Thoracic aorta (tissue), 2 donors: ENCODE data around the gene MTNR1B. TPM values are rescaled to one million over a fixed set of nuclear protein-coding genes. Genes with fewer than 3 reads are reported as not detected.

Experiments used
- ATAC-seq: fragments of 150-250 bp; one replicate; pipeline ENCODE4 v1.8.0; 2017; ENCODE audit warnings: low read depth; ENCODE audit not compliant: insufficient number of reproducible peaks, low FRiP score
- DNase-seq: peaks from one replicate; pipeline ENCODE4 v3.0.0-alpha.2; 2020; ENCODE audit warnings: low spot score
- H3K27ac ChIP-seq, 2 donors: fragments of 200-600 bp; sonication (generic); 1 replicate in 1 of 2; 2 replicates in 1 of 2; pipeline ENCODE4 v1.5.1; 2016; ENCODE audit warnings: mild to moderate bottlenecking in 2 of 2, moderate library complexity in 2 of 2
- H3K27me3 ChIP-seq: fragments of 200-600 bp; sonication (generic); replicated peaks from 2 replicates; pipeline ENCODE4 v1.6.0; 2016; ENCODE audit warnings: mild to moderate bottlenecking; ENCODE audit not compliant: insufficient read depth
- H3K36me3 ChIP-seq: fragments of 200-600 bp; sonication (generic); one replicate; pipeline ENCODE4 v1.5.1; 2016
- H3K4me1 ChIP-seq, 2 donors: fragments of 200-600 bp; sonication (generic); 1 replicate in 1 of 2; 2 replicates in 1 of 2; pipeline versions ENCODE4 v1.5.1 to v1.6.0; 2016; ENCODE audit warnings: low read depth in 2 of 2, mild to moderate bottlenecking in 1 of 2; ENCODE audit not compliant: control insufficient read depth in 1 of 2
- H3K4me3 ChIP-seq: fragments of 200-600 bp; sonication (generic); 2 replicates; pipeline ENCODE4 v1.5.1; 2016; ENCODE audit warnings: mild to moderate bottlenecking
- H3K9me3 ChIP-seq: fragments of 200-600 bp; sonication (generic); 2 replicates; pipeline ENCODE4 v1.5.1; 2016
- total RNA-seq, 2 donors: library from RNA; depleted of rRNA; stranded (reverse); fragments of >200 nt; gene quantifications; one replicate each; pipeline versions ENCODE4 v1.1.0 to v1.2.3, GENCODE V29; 2016
- TF ChIP-seq, protein P1 (sequence below): fragments of 200-600 bp; sonication (generic); IDR thresholded peaks from one replicate; pipeline ENCODE4 v1.5.1; 2019; ENCODE audit warnings: antibody characterized with exemption

MTNR1B gene
- total RNA-seq, 2 donors from 2014 or later = not detected

DNA sequence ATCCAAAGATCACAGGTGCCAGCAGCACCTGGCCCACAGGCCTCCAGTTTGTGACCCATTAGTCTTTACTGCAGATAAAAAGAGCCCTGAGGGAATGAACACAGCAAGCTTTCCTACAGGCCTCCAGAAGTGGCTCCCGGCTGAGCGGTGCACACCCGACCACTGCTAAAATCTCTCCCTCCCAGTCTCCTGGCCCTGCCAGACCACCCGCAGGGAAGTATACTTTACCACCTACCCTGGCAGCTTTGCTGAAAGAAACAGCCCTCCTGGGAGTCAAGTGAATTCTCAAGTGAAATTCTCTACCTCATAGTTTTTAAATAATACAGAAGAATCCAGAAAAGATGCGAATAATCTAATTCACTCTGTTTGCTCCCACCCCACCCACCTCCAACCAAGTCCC lies 15.4 kb upstream of the MTNR1B start:
- TF ChIP-seq, protein P1, sequence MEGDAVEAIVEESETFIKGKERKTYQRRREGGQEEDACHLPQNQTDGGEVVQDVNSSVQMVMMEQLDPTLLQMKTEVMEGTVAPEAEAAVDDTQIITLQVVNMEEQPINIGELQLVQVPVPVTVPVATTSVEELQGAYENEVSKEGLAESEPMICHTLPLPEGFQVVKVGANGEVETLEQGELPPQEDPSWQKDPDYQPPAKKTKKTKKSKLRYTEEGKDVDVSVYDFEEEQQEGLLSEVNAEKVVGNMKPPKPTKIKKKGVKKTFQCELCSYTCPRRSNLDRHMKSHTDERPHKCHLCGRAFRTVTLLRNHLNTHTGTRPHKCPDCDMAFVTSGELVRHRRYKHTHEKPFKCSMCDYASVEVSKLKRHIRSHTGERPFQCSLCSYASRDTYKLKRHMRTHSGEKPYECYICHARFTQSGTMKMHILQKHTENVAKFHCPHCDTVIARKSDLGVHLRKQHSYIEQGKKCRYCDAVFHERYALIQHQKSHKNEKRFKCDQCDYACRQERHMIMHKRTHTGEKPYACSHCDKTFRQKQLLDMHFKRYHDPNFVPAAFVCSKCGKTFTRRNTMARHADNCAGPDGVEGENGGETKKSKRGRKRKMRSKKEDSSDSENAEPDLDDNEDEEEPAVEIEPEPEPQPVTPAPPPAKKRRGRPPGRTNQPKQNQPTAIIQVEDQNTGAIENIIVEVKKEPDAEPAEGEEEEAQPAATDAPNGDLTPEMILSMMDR = no peak
- no peak for ATAC-seq
- no peaks in the 10 kb centered on the region for H3K27me3 ChIP-seq
- no peak overlapping the region for H3K4me3 ChIP-seq
- no peak overlapping the region for H3K27ac ChIP-seq
- no peak for DNase-seq
- H3K36me3 ChIP-seq = no peaks in the 10 kb centered on the region
- no peaks in the 10 kb centered on the region for H3K9me3 ChIP-seq
- H3K4me1 ChIP-seq = no peaks in the 10 kb centered on the region

DNA sequence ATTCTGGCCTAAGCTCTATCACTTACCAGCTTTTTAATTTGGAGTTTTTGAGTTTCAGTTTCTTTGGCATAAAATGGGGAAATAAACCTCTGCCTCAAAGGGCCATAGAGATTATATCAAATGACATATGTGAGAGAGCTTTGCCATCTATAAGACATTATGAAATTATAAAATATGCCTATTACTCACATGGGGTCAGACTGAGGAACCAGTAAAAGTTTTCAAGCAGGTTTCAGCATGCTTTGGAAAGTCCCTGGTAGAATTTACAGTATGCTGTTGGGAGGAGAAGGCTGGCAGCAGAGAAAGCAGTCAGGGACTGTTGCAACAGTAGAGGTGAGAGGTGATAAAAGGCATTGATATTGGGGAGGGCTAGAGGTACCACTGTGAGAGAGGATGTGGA lies 13.6 kb upstream of the MTNR1B start:
- Histone ChIP-seq H3K9me3 (no peaks in the 10 kb centered on the region), H3K27me3 (no peaks in the 10 kb centered on the region), H3K4me1 (no peaks in the 10 kb centered on the region), H3K36me3 (no peaks in the 10 kb centered on the region), H3K4me3 (no peak overlapping the region), H3K27ac (no peak overlapping the region)
- ATAC-seq (no peak), DNase-seq (no peak)
- TF ChIP-seq, protein P1 = no peak

DNA sequence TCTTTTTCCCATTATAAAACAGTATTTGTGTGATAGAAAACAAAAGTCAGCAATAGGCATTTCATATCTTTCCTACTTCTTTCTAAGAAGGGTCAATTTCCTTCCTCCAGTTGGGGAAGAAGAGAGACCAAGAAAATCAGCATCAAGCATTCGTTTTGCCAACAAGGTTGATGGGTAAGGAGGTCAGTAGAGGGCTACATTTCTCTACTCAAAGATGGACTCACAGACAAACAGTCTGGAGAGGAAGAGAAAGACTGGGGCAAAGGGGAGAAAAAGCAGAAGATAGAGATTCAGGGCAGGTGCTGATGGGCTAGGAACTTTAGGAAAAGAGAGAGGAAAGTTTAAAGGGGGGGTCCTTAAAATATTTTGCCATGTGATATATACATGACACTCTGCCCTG lies 8.6 kb upstream of the MTNR1B start:
- TF ChIP-seq, protein P1 = no peak
- no peaks in the 10 kb centered on the region for H3K9me3 ChIP-seq
- no peaks in the 10 kb centered on the region for H3K4me1 ChIP-seq
- H3K4me3 ChIP-seq = no peak overlapping the region
- no peaks in the 10 kb centered on the region for H3K27me3 ChIP-seq
- no peaks in the 10 kb centered on the region for H3K36me3 ChIP-seq
- no peak overlapping the region for H3K27ac ChIP-seq
- no peak for DNase-seq
- ATAC-seq = no peak

DNA sequence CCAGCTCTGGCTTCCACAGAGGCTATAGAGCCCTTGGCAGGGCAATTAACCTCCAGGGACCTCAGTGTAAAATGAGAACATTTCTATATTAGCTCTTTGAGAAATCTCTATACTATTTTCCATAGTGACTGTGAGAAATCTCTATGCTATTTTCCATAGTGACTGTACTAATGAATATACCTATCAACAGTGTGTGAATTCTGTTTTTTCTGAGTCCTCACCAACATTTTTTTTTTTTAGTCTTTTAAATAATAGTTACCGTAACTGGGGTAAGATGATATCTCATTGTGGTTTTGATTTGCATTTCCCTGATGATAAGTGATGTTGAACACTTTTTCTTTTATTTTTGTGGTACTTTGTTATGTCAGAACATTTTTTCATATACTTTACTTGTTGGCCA lies 7.0 kb upstream of the MTNR1B start:
- H3K27ac ChIP-seq = no peak overlapping the region
- H3K4me1 ChIP-seq = no peaks in the 10 kb centered on the region
- DNase-seq (no peak), ATAC-seq (no peak)
- H3K27me3 ChIP-seq = no peaks in the 10 kb centered on the region
- no peak overlapping the region for H3K4me3 ChIP-seq
- TF ChIP-seq, protein P1 = no peak
- no peaks in the 10 kb centered on the region for H3K9me3 ChIP-seq
- no peaks in the 10 kb centered on the region for H3K36me3 ChIP-seq

DNA sequence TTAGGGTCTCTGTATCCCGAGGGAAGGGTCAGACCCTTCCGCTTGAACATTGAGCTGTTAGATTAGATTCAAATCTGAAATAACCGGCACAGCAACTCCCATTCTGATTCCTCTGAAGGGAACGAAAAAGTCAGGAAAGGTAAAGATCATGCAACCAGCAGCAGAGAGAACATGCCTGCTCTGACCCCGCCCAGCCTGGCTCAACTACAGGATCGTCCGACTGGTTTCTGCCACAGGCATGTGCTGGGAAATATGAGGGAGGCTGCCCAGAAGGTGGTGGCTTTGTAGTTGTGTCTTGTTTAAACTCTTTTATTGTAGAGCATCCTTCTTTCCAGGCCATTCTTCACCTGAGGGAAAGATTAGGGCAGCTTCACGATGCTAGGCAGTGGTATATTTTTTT lies 5.0 kb upstream of the MTNR1B start:
- DNase-seq (no peak), ATAC-seq (no peak)
- Histone ChIP-seq H3K36me3 (no peaks in the 10 kb centered on the region), H3K9me3 (no peaks in the 10 kb centered on the region), H3K4me1 (no peaks in the 10 kb centered on the region), H3K4me3 (no peak overlapping the region), H3K27me3 (no peaks in the 10 kb centered on the region), H3K27ac (no peak overlapping the region)
- TF ChIP-seq, protein P1 = no peak
